Measurements from ENCODE around the gene GALNTL6.

GALNTL6 gene

GRCh38 chr4:172543249-172543648 is 730.0 kb downstream of the GALNTL6 start:
- no peaks in the 10 kb centered on the region for H3K36me3 Mint-ChIP-seq

GRCh38 chr4:172546782-172547181 is 733.6 kb downstream of the GALNTL6 start:
- Mint-ChIP-seq H3K36me3 (no peaks in the 10 kb centered on the region), H3K4me1 (peaks cover 0 to 6% of the 10 kb centered on the region in 2 donors), H3K9me3 (peaks cover 0 to 2% of the 10 kb centered on the region in 2 donors), H3K27me3 (no peaks in the 10 kb centered on the region), H3K27ac (no peak overlapping the region), H3K4me3 (no peak overlapping the region)
- ATAC-seq (replicated peaks): peak; percentile 52 to 60
- no peak for DNase-seq

More at GRCh38 chr4:172543249-172543648, 730.0 kb downstream of the GALNTL6 start:
- DNase-seq (no peak), ATAC-seq (replicated peaks) (no peak)
- H3K27ac Mint-ChIP-seq: no peak overlapping the region
- H3K4me3 Mint-ChIP-seq: no peak overlapping the region
- peaks cover 0 to 6% of the 10 kb centered on the region in 2 donors for H3K4me1 Mint-ChIP-seq
- peaks cover 0 to 3% of the 10 kb centered on the region in 2 donors for H3K9me3 Mint-ChIP-seq
- H3K27me3 Mint-ChIP-seq: no peaks in the 10 kb centered on the region

GRCh38 chr4:172547724-172548123 is 734.5 kb downstream of the GALNTL6 start:
- Mint-ChIP-seq H3K27ac (no peak overlapping the region), H3K27me3 (no peaks in the 10 kb centered on the region), H3K4me1 (peaks cover 0 to 6% of the 10 kb centered on the region in 2 donors), H3K36me3 (no peaks in the 10 kb centered on the region), H3K4me3 (no peak overlapping the region), H3K9me3 (no peaks in the 10 kb centered on the region)
- ATAC-seq (replicated peaks) (no peak), DNase-seq (no peak)

- no peak for DNase-seq
- no peak overlapping the region for H3K4me3 Mint-ChIP-seq
- H3K9me3 Mint-ChIP-seq: no peaks in the 10 kb centered on the region
- H3K27ac Mint-ChIP-seq: no peak overlapping the region
- H3K36me3 Mint-ChIP-seq: no peaks in the 10 kb centered on the region
- no peaks in the 10 kb centered on the region for H3K4me1 Mint-ChIP-seq
- H3K27me3 Mint-ChIP-seq: no peaks in the 10 kb centered on the region
- no peak for ATAC-seq (replicated peaks)
These were observed 740.0 kb downstream of the GALNTL6 start for GRCh38 chr4:172553216-172553615.

- Mint-ChIP-seq H3K9me3 (no peaks in the 10 kb centered on the region), H3K36me3 (no peaks in the 10 kb centered on the region), H3K27me3 (no peaks in the 10 kb centered on the region), H3K4me1 (no peaks in the 10 kb centered on the region), H3K4me3 (no peak overlapping the region), H3K27ac (no peak overlapping the region)
- DNase-seq (no peak), ATAC-seq (replicated peaks) (no peak)
These were observed 741.4 kb downstream of the GALNTL6 start for GRCh38 chr4:172554588-172554987.

- no peak for DNase-seq
- H3K9me3 Mint-ChIP-seq: no peaks in the 10 kb centered on the region
- ATAC-seq (replicated peaks): no peak
- no peaks in the 10 kb centered on the region for H3K4me1 Mint-ChIP-seq
- H3K27ac Mint-ChIP-seq: no peak overlapping the region
- no peaks in the 10 kb centered on the region for H3K27me3 Mint-ChIP-seq
- no peak overlapping the region for H3K4me3 Mint-ChIP-seq
- H3K36me3 Mint-ChIP-seq: no peaks in the 10 kb centered on the region
These were observed 742.5 kb downstream of the GALNTL6 start for GRCh38 chr4:172555725-172556124.

GRCh38 chr4:172573899-172574298 is 760.7 kb downstream of the GALNTL6 start:
- Mint-ChIP-seq H3K27me3 (no peaks in the 10 kb centered on the region), H3K27ac (no peak overlapping the region), H3K4me3 (no peak overlapping the region), H3K4me1 (no peaks in the 10 kb centered on the region), H3K36me3 (no peaks in the 10 kb centered on the region), H3K9me3 (peaks cover 0 to 2% of the 10 kb centered on the region in 2 donors)
- DNase-seq: no peak
- ATAC-seq (replicated peaks): peak in 1 of 2 donors; percentile 54

- no peaks in the 10 kb centered on the region for H3K9me3 Mint-ChIP-seq
- DNase-seq: no peak
- H3K4me3 Mint-ChIP-seq: no peak overlapping the region
- H3K4me1 Mint-ChIP-seq: no peaks in the 10 kb centered on the region
- ATAC-seq (replicated peaks): no peak
- no peak overlapping the region for H3K27ac Mint-ChIP-seq
- no peaks in the 10 kb centered on the region for H3K27me3 Mint-ChIP-seq
- no peaks in the 10 kb centered on the region for H3K36me3 Mint-ChIP-seq
These were observed 765.5 kb downstream of the GALNTL6 start for GRCh38 chr4:172578712-172579111.

- Mint-ChIP-seq H3K4me1 (no peaks in the 10 kb centered on the region), H3K36me3 (no peaks in the 10 kb centered on the region), H3K4me3 (no peak overlapping the region), H3K27ac (no peak overlapping the region), H3K27me3 (no peaks in the 10 kb centered on the region), H3K9me3 (peaks cover 4 to 6% of the 10 kb centered on the region in 2 donors)
- DNase-seq (no peak), ATAC-seq (replicated peaks) (no peak)
These were observed 771.6 kb downstream of the GALNTL6 start for GRCh38 chr4:172584816-172585215.

- no peaks in the 10 kb centered on the region for H3K4me1 Mint-ChIP-seq
- H3K4me3 Mint-ChIP-seq: no peak overlapping the region
- no peaks in the 10 kb centered on the region for H3K27me3 Mint-ChIP-seq
- H3K36me3 Mint-ChIP-seq: no peaks in the 10 kb centered on the region
- peaks cover 2 to 6% of the 10 kb centered on the region in 2 donors for H3K9me3 Mint-ChIP-seq
- no peak overlapping the region for H3K27ac Mint-ChIP-seq
- no peak for ATAC-seq (replicated peaks)
- no peak for DNase-seq
These were observed 783.0 kb downstream of the GALNTL6 start for GRCh38 chr4:172596206-172596605.

GRCh38 chr4:172599554-172599953 is 786.4 kb downstream of the GALNTL6 start:
- Mint-ChIP-seq H3K27me3 (no peaks in the 10 kb centered on the region), H3K36me3 (no peaks in the 10 kb centered on the region), H3K9me3 (no peaks in the 10 kb centered on the region), H3K4me3 (no peak overlapping the region), H3K4me1 (no peaks in the 10 kb centered on the region), H3K27ac (no peak overlapping the region)
- ATAC-seq (replicated peaks) (no peak), DNase-seq (no peak)

- H3K27me3 Mint-ChIP-seq: no peaks in the 10 kb centered on the region
These were observed 788.0 kb downstream of the GALNTL6 start for GRCh38 chr4:172601195-172601594.

GRCh38 chr4:172619218-172619617 is 806.0 kb downstream of the GALNTL6 start:
- H3K27me3 Mint-ChIP-seq: no peaks in the 10 kb centered on the region
- peaks cover under 1 to 5% of the 10 kb centered on the region in 2 donors for H3K9me3 Mint-ChIP-seq
- ATAC-seq (replicated peaks): no peak
- no peaks in the 10 kb centered on the region for H3K36me3 Mint-ChIP-seq
- no peak for DNase-seq
- no peak overlapping the region for H3K4me3 Mint-ChIP-seq
- no peak overlapping the region for H3K27ac Mint-ChIP-seq
- H3K4me1 Mint-ChIP-seq: no peaks in the 10 kb centered on the region

More at GRCh38 chr4:172601195-172601594, 788.0 kb downstream of the GALNTL6 start:
- Mint-ChIP-seq H3K4me3 (no peak overlapping the region), H3K9me3 (no peaks in the 10 kb centered on the region), H3K36me3 (no peaks in the 10 kb centered on the region), H3K4me1 (no peaks in the 10 kb centered on the region), H3K27ac (no peak overlapping the region)
- ATAC-seq (replicated peaks): no peak
- DNase-seq: no peak

- ATAC-seq (replicated peaks) (no peak), DNase-seq (no peak)
- no peak overlapping the region for H3K4me3 Mint-ChIP-seq
- no peaks in the 10 kb centered on the region for H3K36me3 Mint-ChIP-seq
- no peaks in the 10 kb centered on the region for H3K4me1 Mint-ChIP-seq
- no peaks in the 10 kb centered on the region for H3K27me3 Mint-ChIP-seq
- no peak overlapping the region for H3K27ac Mint-ChIP-seq
- peaks cover 2 to 5% of the 10 kb centered on the region in 2 donors for H3K9me3 Mint-ChIP-seq
These were observed 806.6 kb downstream of the GALNTL6 start for GRCh38 chr4:172619798-172620197.

GRCh38 chr4:172628263-172628662 is 815.1 kb downstream of the GALNTL6 start:
- H3K4me3 Mint-ChIP-seq: no peak overlapping the region
- H3K9me3 Mint-ChIP-seq: peaks cover 5 to 7% of the 10 kb centered on the region in 2 donors
- DNase-seq: no peak
- no peaks in the 10 kb centered on the region for H3K27me3 Mint-ChIP-seq
- H3K4me1 Mint-ChIP-seq: no peaks in the 10 kb centered on the region
- ATAC-seq (replicated peaks): no peak
- no peak overlapping the region for H3K27ac Mint-ChIP-seq
- no peaks in the 10 kb centered on the region for H3K36me3 Mint-ChIP-seq

GRCh38 chr4:172630280-172630679 is 817.1 kb downstream of the GALNTL6 start:
- no peak for ATAC-seq (replicated peaks)
- H3K4me1 Mint-ChIP-seq: no peaks in the 10 kb centered on the region
- H3K9me3 Mint-ChIP-seq: peaks cover 5% of the 10 kb centered on the region in 2 donors
- H3K27me3 Mint-ChIP-seq: no peaks in the 10 kb centered on the region
- no peaks in the 10 kb centered on the region for H3K36me3 Mint-ChIP-seq
- no peak overlapping the region for H3K27ac Mint-ChIP-seq
- no peak for DNase-seq
- no peak overlapping the region for H3K4me3 Mint-ChIP-seq
